SJSA1 (cell line): ENCODE measurements around the gene NFKB1. TPM values are rescaled to one million over a fixed set of nuclear protein-coding genes. Genes with fewer than 3 reads are reported as not detected.

Experiments used
- DNase-seq, 2 experiments: peaks; one replicate each; pipeline ENCODE4 v3.0.0-alpha.2; 2015 to 2020; ENCODE audit warnings: low spot score in 2 of 2, low read depth in 1 of 2
- H3K27ac ChIP-seq: fragments of 250-450 bp; sonication (Bioruptor Pico); 2 replicates; pipeline ENCODE4 v1.5.1; 2020; ENCODE audit warnings: mild to moderate bottlenecking, moderate library complexity
- H3K27me3 ChIP-seq: fragments of 250-450 bp; sonication (Bioruptor Pico); replicated peaks from 2 replicates; pipeline ENCODE4 v1.5.1; 2020; ENCODE audit warnings: mild to moderate bottlenecking, moderate library complexity
- H3K36me3 ChIP-seq: fragments of 250-450 bp; sonication (Bioruptor Pico); 2 replicates; pipeline ENCODE4 v1.5.1; 2020; ENCODE audit warnings: mild to moderate bottlenecking
- H3K4me1 ChIP-seq: fragments of 250-450 bp; sonication (Bioruptor Pico); replicated peaks from 2 replicates; pipeline ENCODE4 v1.6.1; 2021; ENCODE audit warnings: mild to moderate bottlenecking
- H3K4me3 ChIP-seq: fragments of 250-450 bp; sonication (Bioruptor Pico); 2 replicates; pipeline ENCODE4 v1.5.1; 2020; ENCODE audit warnings: mild to moderate bottlenecking
- H3K9me3 ChIP-seq: fragments of 250-450 bp; sonication (Bioruptor Pico); replicated peaks from 2 replicates; pipeline ENCODE4 v1.5.1; 2020; ENCODE audit warnings: mild to moderate bottlenecking
- total RNA-seq: library from RNA; depleted of rRNA; stranded (reverse); fragments of >200 nt; shearing (Covaris generic); gene quantifications from 2 replicates; pipeline ENCODE4 v1.2.3, GENCODE V29; 2014

The NFKB1 gene
- total RNA-seq, 1 experiment from 2014 or later: 47.9 TPM

DNA sequence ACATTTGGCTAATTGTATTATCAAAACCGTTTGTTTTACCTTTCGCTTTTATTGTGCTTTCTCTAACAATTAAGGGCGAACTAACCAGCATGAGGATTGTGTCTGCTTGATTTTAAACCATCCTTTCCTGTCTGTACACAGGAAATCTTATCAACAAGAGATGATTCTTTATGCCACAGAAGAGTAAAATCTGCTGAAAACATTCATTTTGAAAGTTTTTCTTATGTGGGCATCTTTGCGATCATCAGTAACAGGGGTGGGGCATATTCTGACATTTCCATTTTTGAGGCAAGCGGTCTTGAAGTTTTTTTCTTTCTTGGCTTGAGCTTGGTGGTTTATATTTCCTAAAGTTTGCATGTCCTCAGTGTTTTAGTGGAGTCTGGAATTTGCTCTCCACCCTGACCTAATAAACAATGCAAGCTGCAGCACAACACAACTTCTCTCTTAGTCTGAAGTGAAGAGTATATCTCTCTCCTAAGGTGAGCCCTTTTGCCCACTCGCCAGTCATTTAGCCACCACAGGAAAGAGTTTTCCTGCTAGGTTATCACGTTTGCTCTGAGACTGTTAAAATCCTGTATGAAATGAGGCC is 26.6 kb downstream of the NFKB1 start:
- Histone ChIP-seq H3K27me3 (no peaks in the 10 kb centered on the region), H3K4me1 (peaks cover 26% of the 10 kb centered on the region), H3K4me3 (no peak overlapping the region), H3K27ac (no peak overlapping the region), H3K36me3 (peaks cover 20% of the 10 kb centered on the region), H3K9me3 (no peaks in the 10 kb centered on the region)
- no peak for DNase-seq

DNA sequence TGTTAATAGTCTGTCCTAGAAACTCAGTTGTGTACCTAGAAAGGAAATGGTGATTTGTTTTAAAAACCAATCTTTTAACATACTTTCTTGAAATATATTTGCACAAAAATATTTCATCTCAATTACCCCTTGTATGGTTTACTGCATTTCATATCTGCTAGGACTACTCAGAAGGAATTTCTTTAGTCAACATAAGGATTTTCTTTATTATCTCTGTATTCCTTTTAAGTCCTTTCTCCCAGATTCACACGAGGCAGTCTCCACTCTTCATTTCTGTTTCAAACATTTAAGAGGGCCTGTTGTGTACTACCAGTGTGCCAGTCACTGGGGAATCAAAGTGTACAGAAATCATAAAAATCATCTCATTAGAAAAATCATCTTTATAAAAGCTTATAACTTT is 28.8 kb downstream of the NFKB1 start:
- H3K27ac ChIP-seq: no peak overlapping the region
- no peak overlapping the region for H3K4me3 ChIP-seq
- DNase-seq: no peak
- H3K9me3 ChIP-seq: no peaks in the 10 kb centered on the region
- H3K36me3 ChIP-seq: peaks cover 18% of the 10 kb centered on the region
- H3K27me3 ChIP-seq: no peaks in the 10 kb centered on the region
- H3K4me1 ChIP-seq: peaks cover 31% of the 10 kb centered on the region

DNA sequence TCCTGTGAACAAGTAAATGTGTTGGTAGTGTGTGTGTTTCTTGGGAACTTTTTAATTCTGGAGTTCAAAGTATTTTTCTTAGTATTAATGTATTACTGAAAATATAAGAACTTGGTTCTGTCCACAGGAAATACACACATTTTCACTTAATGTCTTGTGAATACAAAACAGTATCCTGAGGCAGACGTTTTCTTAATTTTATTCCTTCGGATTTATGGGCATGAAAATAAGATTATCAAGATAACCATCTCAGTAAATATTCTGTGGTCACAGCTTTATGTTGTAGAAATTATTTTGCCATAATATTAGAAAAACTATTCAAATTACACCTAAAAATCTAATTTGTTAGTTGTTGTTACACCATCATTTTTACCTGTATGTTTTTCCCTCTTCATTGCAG is 29.8 kb downstream of the NFKB1 start:
- Histone ChIP-seq H3K9me3 (no peaks in the 10 kb centered on the region), H3K36me3 (peaks cover 16% of the 10 kb centered on the region), H3K4me1 (peaks cover 40% of the 10 kb centered on the region), H3K27me3 (no peaks in the 10 kb centered on the region), H3K27ac (no peak overlapping the region), H3K4me3 (no peak overlapping the region)
- DNase-seq: no peak

DNA sequence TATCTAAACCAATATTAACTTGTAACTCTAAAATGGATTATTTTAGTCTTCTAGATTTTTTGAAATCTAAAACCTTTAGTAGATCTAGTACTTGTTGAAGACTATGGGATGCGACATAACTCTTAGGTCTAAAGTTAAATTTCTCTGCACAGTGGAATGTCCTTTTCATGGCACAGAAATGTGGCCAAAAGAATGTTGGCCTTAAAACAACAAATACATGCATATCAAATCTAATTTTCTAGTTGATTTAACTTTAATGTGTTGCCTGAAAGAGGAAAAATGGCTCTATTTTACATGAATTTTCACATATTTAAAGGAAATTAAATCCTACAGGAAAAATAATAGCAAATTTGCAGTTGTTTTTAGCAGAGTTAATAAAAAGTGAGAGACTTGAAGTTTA is 30.3 kb downstream of the NFKB1 start:
- Histone ChIP-seq H3K9me3 (no peaks in the 10 kb centered on the region), H3K27me3 (no peaks in the 10 kb centered on the region), H3K4me1 (peaks cover 44% of the 10 kb centered on the region), H3K36me3 (peaks cover 16% of the 10 kb centered on the region), H3K4me3 (no peak overlapping the region), H3K27ac (0 out of 2 replicates have a peak overlapping the region, but pooled peaks have one; percentile 22)
- peak in 1 of 2 experiments; percentile 30 for DNase-seq

- Histone ChIP-seq H3K36me3 (peaks cover 24% of the 10 kb centered on the region), H3K4me3 (no peak overlapping the region), H3K27me3 (no peaks in the 10 kb centered on the region), H3K9me3 (no peaks in the 10 kb centered on the region), H3K27ac (no peak overlapping the region), H3K4me1 (peaks cover 49% of the 10 kb centered on the region)
- no peak for DNase-seq
Measured at GRCh38 chr4:102533348-102533747, 32.2 kb downstream of the NFKB1 start.

DNA sequence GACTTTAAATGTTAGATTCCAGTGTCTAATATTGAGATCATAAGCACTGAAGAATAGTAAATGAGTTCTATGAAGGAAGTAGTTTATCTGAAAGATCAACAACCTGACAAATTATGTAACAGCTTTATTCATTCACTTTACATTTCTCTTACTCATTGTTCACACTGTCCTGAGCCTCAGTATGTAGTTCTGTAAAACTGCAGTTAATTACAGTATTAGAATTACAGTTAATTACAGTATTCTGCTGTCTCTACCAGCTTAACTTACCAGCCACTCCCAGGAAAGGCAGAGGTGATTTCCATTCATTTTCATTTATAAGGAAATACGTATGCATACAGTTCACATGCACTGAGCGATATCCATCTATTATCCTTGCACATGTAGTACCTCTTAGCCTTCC is 32.7 kb downstream of the NFKB1 start:
- H3K27ac ChIP-seq: no peak overlapping the region
- no peak for DNase-seq
- no peaks in the 10 kb centered on the region for H3K9me3 ChIP-seq
- H3K27me3 ChIP-seq: no peaks in the 10 kb centered on the region
- H3K4me3 ChIP-seq: no peak overlapping the region
- peaks cover 48% of the 10 kb centered on the region for H3K4me1 ChIP-seq
- H3K36me3 ChIP-seq: peaks cover 29% of the 10 kb centered on the region

GRCh38 chr4:102534845-102535244 is 33.7 kb downstream of the NFKB1 start:
- Histone ChIP-seq H3K27ac (peak overlapping the region; percentile 6; the same call in 1 of the 2 replicates), H3K36me3 (peaks cover 33% of the 10 kb centered on the region), H3K27me3 (no peaks in the 10 kb centered on the region), H3K4me3 (no peak overlapping the region), H3K4me1 (peaks cover 46% of the 10 kb centered on the region), H3K9me3 (no peaks in the 10 kb centered on the region)
- no peak for DNase-seq

GRCh38 chr4:102535398-102536082 is 34.4 kb downstream of the NFKB1 start:
- H3K27ac ChIP-seq: peak overlapping the region; percentile 47
- H3K4me1 ChIP-seq: peaks cover 42% of the 10 kb centered on the region
- DNase-seq: peak in 1 of 2 experiments; percentile 78
- no peaks in the 10 kb centered on the region for H3K9me3 ChIP-seq
- peaks cover 26% of the 10 kb centered on the region for H3K36me3 ChIP-seq
- H3K4me3 ChIP-seq: no peak overlapping the region
- no peaks in the 10 kb centered on the region for H3K27me3 ChIP-seq

GRCh38 chr4:102536768-102537167 is 35.6 kb downstream of the NFKB1 start:
- DNase-seq: no peak
- H3K27ac ChIP-seq: no peak overlapping the region; the same call in 1 of the 2 replicates

DNA sequence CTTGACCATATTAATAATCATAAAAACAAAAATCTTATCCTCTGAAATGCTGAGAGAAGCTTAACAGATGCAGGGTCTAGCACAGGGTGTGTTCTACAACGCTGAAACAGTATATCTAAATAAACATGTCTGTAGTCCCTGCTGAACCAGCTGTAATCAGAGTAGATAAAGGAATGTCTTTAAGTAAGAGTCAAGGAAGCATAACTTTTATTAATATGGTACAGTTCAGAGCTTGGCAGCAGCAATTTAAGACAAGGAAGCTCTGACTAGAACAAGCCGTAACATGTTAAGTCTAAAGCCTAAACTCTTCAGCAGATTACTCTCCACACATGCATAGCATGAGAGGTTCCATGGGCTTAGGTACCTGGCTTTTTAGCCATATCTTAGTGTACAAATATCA is 36.1 kb downstream of the NFKB1 start:
- Histone ChIP-seq H3K4me3 (no peak overlapping the region), H3K27me3 (no peaks in the 10 kb centered on the region), H3K4me1 (peaks cover 30% of the 10 kb centered on the region), H3K27ac (no peak overlapping the region), H3K36me3 (peaks cover 25% of the 10 kb centered on the region), H3K9me3 (no peaks in the 10 kb centered on the region)
- no peak for DNase-seq

More at GRCh38 chr4:102536768-102537167, 35.6 kb downstream of the NFKB1 start:
- H3K4me3 ChIP-seq: no peak overlapping the region
- peaks cover 24% of the 10 kb centered on the region for H3K36me3 ChIP-seq
- no peaks in the 10 kb centered on the region for H3K27me3 ChIP-seq
- peaks cover 33% of the 10 kb centered on the region for H3K4me1 ChIP-seq
- H3K9me3 ChIP-seq: no peaks in the 10 kb centered on the region

DNA sequence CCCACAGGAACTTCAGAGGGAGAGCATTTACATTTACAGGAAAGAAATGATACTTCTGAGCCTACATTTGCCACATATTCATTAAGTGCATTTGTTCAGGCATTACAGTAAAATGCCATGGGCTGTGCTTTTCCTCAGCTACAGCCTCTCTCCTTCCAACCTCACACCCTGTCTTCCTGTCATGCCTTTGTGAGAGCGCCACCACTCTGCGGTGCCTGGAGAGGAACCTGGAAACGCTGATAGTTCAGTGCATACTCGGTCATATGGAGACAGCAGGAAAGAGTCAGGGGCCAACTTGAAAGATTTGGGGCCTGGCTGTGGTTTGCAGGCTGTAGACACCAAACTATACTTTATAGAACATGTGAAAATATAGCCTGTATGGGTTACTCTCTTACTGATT is 40.5 kb downstream of the NFKB1 start:
- no peak overlapping the region for H3K4me3 ChIP-seq
- H3K36me3 ChIP-seq: peaks cover 37% of the 10 kb centered on the region
- DNase-seq: no peak
- H3K9me3 ChIP-seq: no peaks in the 10 kb centered on the region
- H3K4me1 ChIP-seq: peaks cover 9% of the 10 kb centered on the region
- H3K27ac ChIP-seq: no peak overlapping the region
- H3K27me3 ChIP-seq: no peaks in the 10 kb centered on the region

DNA sequence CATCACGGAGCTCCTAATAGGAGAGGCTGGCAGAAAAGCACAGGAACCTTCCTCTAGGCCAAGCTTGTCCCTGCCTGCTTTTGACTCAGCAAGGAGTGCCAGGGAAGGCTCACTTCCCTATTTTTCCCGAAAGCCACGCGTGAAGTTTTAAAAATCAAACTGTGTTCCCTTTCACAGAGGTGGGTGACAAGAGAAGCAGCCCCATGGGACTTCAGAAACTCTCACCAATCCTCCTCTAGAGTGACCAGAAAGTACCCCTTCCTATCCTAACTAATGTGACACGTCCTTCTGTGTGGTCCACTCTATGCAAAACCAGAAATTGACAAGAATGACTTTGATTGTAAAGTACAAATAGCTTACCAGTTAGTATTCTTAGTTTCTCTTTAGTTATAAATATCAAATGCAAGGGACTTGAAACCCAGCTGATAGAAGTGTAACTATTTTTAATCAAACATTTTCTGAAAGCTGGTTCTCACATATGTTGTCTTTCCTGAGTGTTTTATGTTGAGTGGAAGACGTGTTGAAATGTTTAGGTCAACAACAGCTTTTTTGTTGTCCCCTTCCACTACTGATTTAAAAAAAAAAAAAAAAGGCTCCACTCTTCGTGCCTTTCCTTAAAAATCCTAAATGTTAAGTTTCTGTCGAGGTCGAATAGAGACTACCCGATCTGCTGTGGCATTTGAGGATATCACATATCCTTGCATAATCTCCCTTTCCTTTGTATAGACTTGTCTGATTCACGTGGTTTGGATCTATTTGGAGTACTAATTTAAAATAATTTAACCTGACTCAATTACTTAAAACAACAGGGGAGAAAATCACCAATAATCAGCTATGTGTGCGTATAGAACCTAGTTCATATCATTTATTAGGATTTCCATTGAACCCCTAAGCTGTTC is 42.1 kb downstream of the NFKB1 start:
- H3K27ac ChIP-seq: no peak overlapping the region
- no peak for DNase-seq

DNA sequence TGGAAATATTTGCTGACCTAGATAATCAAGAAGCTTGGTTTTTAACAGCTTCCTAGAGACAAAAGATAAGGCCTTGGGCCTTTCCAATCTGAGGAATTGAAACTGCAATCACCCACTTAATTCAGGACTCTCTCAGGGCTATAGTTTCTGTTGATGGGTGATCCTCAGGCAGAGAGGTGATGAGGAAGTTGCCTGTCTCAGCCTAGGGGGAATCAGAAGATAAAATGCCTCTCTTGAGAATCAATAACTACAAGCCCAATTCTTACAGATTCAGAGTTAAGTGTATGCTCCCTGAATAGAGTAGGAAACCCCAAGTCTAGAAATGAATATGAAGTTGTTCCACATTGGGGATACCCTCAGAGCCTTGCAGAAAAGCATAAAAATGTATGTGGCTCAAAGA is 45.5 kb downstream of the NFKB1 start:
- no peak for DNase-seq
- H3K36me3 ChIP-seq: peaks cover 18% of the 10 kb centered on the region
- H3K9me3 ChIP-seq: no peaks in the 10 kb centered on the region
- H3K27me3 ChIP-seq: no peaks in the 10 kb centered on the region
- no peak overlapping the region for H3K4me3 ChIP-seq
- H3K27ac ChIP-seq: no peak overlapping the region
- H3K4me1 ChIP-seq: peaks cover 3% of the 10 kb centered on the region

More for the DNA sequence above, 42.1 kb downstream of the NFKB1 start:
- Histone ChIP-seq H3K36me3 (peaks cover 29% of the 10 kb centered on the region), H3K27me3 (no peaks in the 10 kb centered on the region), H3K4me1 (no peaks in the 10 kb centered on the region), H3K4me3 (no peak overlapping the region), H3K9me3 (no peaks in the 10 kb centered on the region)

- H3K4me1 ChIP-seq: peaks cover 16% of the 10 kb centered on the region
- H3K36me3 ChIP-seq: peaks cover 16% of the 10 kb centered on the region
- H3K27me3 ChIP-seq: no peaks in the 10 kb centered on the region
- no peaks in the 10 kb centered on the region for H3K9me3 ChIP-seq
- no peak for DNase-seq
- no peak overlapping the region for H3K27ac ChIP-seq
- no peak overlapping the region for H3K4me3 ChIP-seq
Measured at GRCh38 chr4:102547973-102548372, 46.8 kb downstream of the NFKB1 start.
